SK-N-SH (cell line): ENCODE data around the gene IFNLR1. TPM values are rescaled to one million over a fixed set of nuclear protein-coding genes. Genes with fewer than 3 reads are reported as not detected.

Experiments used
- CTCF ChIA-PET: fragments of 300-600, 350-600 bp; formaldehyde crosslinking; extraction: SDS; loops from one replicate; lab custom pipeline; 2021; lab: Yijun Ruan, JAX
- POLR2A ChIA-PET: fragments of 350-600 bp; sonication (Branson Sonifier 250); formaldehyde crosslinking; extraction: SDS; loops from one replicate; lab custom pipeline; 2020; ENCODE audit warnings: antibody characterized with exemption, inconsistent platforms; lab: Yijun Ruan, JAX
- DNase-seq: peaks from one replicate; pipeline ENCODE4 v3.0.0; 2012
- H2AFZ ChIP-seq: fragments of 200-600 bp; sonication (generic); 2 replicates; pipeline ENCODE4 v1.8.1; 2016; ENCODE audit warnings: antibody characterized with exemption, mild to moderate bottlenecking, low read depth
- H3F3A ChIP-seq: fragments of 200-600 bp; sonication (generic); replicated peaks from 2 replicates; pipeline ENCODE3; 2016; ENCODE audit warnings: antibody characterized with exemption, mild to moderate bottlenecking; ENCODE audit not compliant: insufficient read depth
- H3K27ac ChIP-seq, 2 experiments: fragments of 200-500 bp in 1 of 2; fragments of 200-600 bp in 1 of 2; sonication (Bioruptor generic) in 1 of 2; sonication (generic), shearing (Covaris generic) in 1 of 2; 2 replicates each; pipeline versions ENCODE4 v1.5.1 to v1.6.1; 2014 to 2016; ENCODE audit warnings: low read depth in 2 of 2, inconsistent platforms in 1 of 2, low read length in 1 of 2, mild to moderate bottlenecking in 1 of 2, mixed read lengths in 1 of 2
- H3K27me3 ChIP-seq: fragments of 200-600 bp; sonication (generic), shearing (Covaris generic); 2 replicates; pipeline ENCODE4 v1.6.1; 2016; ENCODE audit warnings: mixed run types; ENCODE audit not compliant: insufficient read depth
- H3K36me3 ChIP-seq, 2 experiments: fragments of 200-500 bp in 1 of 2; fragments of 200-600 bp in 1 of 2; sonication (Bioruptor generic) in 1 of 2; sonication (generic) in 1 of 2; replicated peaks in 1 of 2; 2 replicates each; pipeline versions ENCODE3 to v1.5.1; 2014 to 2016; ENCODE audit warnings: low read length in 1 of 2, mild to moderate bottlenecking in 1 of 2; ENCODE audit not compliant: insufficient read depth in 2 of 2, control insufficient read depth in 1 of 2
- H3K4me1 ChIP-seq, 2 experiments: fragments of 200-500 bp in 1 of 2; fragments of 200-600 bp in 1 of 2; sonication (Bioruptor generic) in 1 of 2; sonication (generic), shearing (Covaris generic) in 1 of 2; 2 replicates each; pipeline versions ENCODE4 v1.5.1 to v1.6.1; 2014 to 2016; ENCODE audit warnings: low read depth in 1 of 2, low read length in 1 of 2, mixed run types in 1 of 2; ENCODE audit not compliant: insufficient read depth in 2 of 2, control insufficient read depth in 1 of 2
- H3K4me2 ChIP-seq: fragments of 200-600 bp; sonication (generic), shearing (Covaris generic); 2 replicates; pipeline ENCODE4 v1.6.1; 2017; ENCODE audit warnings: mixed run types
- H3K4me3 ChIP-seq, 2 experiments: fragments of 200-500 bp in 1 of 2; fragments of 200-600 bp in 1 of 2; sonication (Bioruptor generic) in 1 of 2; sonication (generic), shearing (Covaris generic) in 1 of 2; 2 replicates each; pipeline versions ENCODE4 v1.5.1 to v1.8.1; 2014 to 2016; ENCODE audit warnings: low read depth in 2 of 2, inconsistent platforms in 1 of 2, low read length in 1 of 2, mild to moderate bottlenecking in 1 of 2, mixed read lengths in 1 of 2, moderate library complexity in 1 of 2
- H3K79me2 ChIP-seq: fragments of 200-600 bp; sonication (generic); 2 replicates; pipeline ENCODE4 v1.8.1; 2017; ENCODE audit warnings: mild to moderate bottlenecking; ENCODE audit not compliant: insufficient read depth
- H3K9ac ChIP-seq: fragments of 200-600 bp; sonication (generic); 2 replicates; pipeline ENCODE4 v1.6.1; 2017; ENCODE audit warnings: mixed run types
- H3K9me2 ChIP-seq: fragments of 200-600 bp; sonication (generic); 2 replicates; pipeline ENCODE4 v1.6.1; 2017; ENCODE audit warnings: mixed run types
- H3K9me3 ChIP-seq: fragments of 200-600 bp; sonication (generic); 2 replicates; pipeline ENCODE4 v1.6.1; 2017; ENCODE audit warnings: mixed run types, mild to moderate bottlenecking, moderate library complexity
- H4K20me1 ChIP-seq: fragments of 200-600 bp; sonication (generic); 2 replicates; pipeline ENCODE4 v1.6.1; 2017; ENCODE audit warnings: mild to moderate bottlenecking, mixed run types; ENCODE audit not compliant: insufficient read depth
- CTCF ChIP-seq: fragments of 200-600 bp; sonication (generic); IDR thresholded peaks from 2 replicates; pipeline ENCODE4 v1.6.1; 2017; ENCODE audit warnings: antibody characterized with exemption, mild to moderate bottlenecking, moderate library complexity
- EP300 ChIP-seq, 2 experiments: IDR thresholded peaks; 2 replicates each; pipeline versions ENCODE4 v1.4.0 to v1.6.1; 2012; ENCODE audit warnings: borderline replicate concordance in 1 of 2, low read depth in 1 of 2, low read length in 1 of 2
- EZH2phosphoT487 ChIP-seq: fragments of 200-600 bp; sonication (generic); IDR thresholded peaks from 2 replicates; pipeline ENCODE4 v1.6.1; 2017; ENCODE audit warnings: low read depth, mixed run types, mild to moderate bottlenecking, antibody characterized with exemption, moderate library complexity, borderline replicate concordance
- FOSL2 ChIP-seq: IDR thresholded peaks from 2 replicates; pipeline ENCODE4 v1.4.0; 2012; ENCODE audit warnings: low read depth, mild to moderate bottlenecking, moderate library complexity, borderline replicate concordance
- FOXJ3 ChIP-seq: sonication (generic); formaldehyde crosslinking; IDR thresholded peaks from 2 replicates; pipeline ENCODE4 v1.5.1; 2020; ENCODE audit warnings: mild to moderate bottlenecking, missing genetic modification reagents
- NFIC ChIP-seq: IDR thresholded peaks from 2 replicates; pipeline ENCODE4 v1.4.0; 2012; ENCODE audit warnings: borderline replicate concordance
- NRF1 ChIP-seq: IDR thresholded peaks from 2 replicates; pipeline ENCODE4 v1.6.1; 2012; ENCODE audit warnings: low read depth, mild to moderate bottlenecking, low read length
- RAD21 ChIP-seq: IDR thresholded peaks from 2 replicates; pipeline ENCODE4 v1.6.1; 2012; ENCODE audit warnings: mild to moderate bottlenecking, low read length
- RCOR1 ChIP-seq: fragments of 150-350 bp; IDR thresholded peaks from 2 replicates; pipeline ENCODE4 v1.6.1; 2017; ENCODE audit warnings: antibody characterized with exemption, low read length
- RXRA ChIP-seq: IDR thresholded peaks from 2 replicates; pipeline ENCODE4 v1.4.0; 2012; ENCODE audit warnings: low read depth, mild to moderate bottlenecking, borderline replicate concordance
- SIN3A ChIP-seq: IDR thresholded peaks from 2 replicates; pipeline ENCODE4 v1.6.1; 2012; ENCODE audit warnings: low read depth, mild to moderate bottlenecking, low read length, moderate library complexity, borderline replicate concordance
- TAF1 ChIP-seq: IDR thresholded peaks from 2 replicates; pipeline ENCODE4 v1.6.1; 2012; ENCODE audit warnings: low read depth, mild to moderate bottlenecking, low read length, moderate library complexity, borderline replicate concordance
- USF1 ChIP-seq: IDR thresholded peaks from 2 replicates; pipeline ENCODE4 v1.4.0; 2012; ENCODE audit warnings: low read depth, borderline replicate concordance
- YY1 ChIP-seq: IDR thresholded peaks from 2 replicates; pipeline ENCODE4 v1.4.0; 2012; ENCODE audit warnings: low read depth, mild to moderate bottlenecking
- ZBTB33 ChIP-seq: IDR thresholded peaks from 2 replicates; pipeline ENCODE4 v1.4.0; 2012; ENCODE audit warnings: low read depth, borderline replicate concordance
- WGBS: methylation state at CpG from one replicate; pipeline ENCODE4 v1.1.6; 2017; ENCODE audit warnings: low lambda C conversion rate; 5-methylcytosine and 5-hydroxymethylcytosine counted together
- polyA plus RNA-seq, 3 experiments: library from polyadenylated mRNA; depleted of rRNA; stranded (reverse); fragments of >200 nt; gene quantifications; 2 replicates each; pipeline ENCODE4 v1.2.3, GENCODE V29; 2012

IFNLR1 gene
- polyA plus RNA-seq, 1 of the 3 experiments (the other 2 are of a cell fraction): 0.30 TPM

GRCh38 chr1:24185076-24185475 is 2.0 kb downstream of the IFNLR1 start:
- ChIA-PET POLR2A (no interaction called here), CTCF (interaction anchor here (0.6 to 8.3 kb wide), 5 partner anchors 14 to 504 kb away, joined by 4 to 80 read pairs (median 15); no protein-coding TSS in a partner anchor)
- H3K79me2 ChIP-seq: no peaks in the 10 kb centered on the region
- H3K4me1 ChIP-seq: peaks cover 0 to 5% of the 10 kb centered on the region in 2 experiments; a peak in 1 of 4 replicates
- no peak overlapping the region for H2AFZ ChIP-seq
- no peaks in the 10 kb centered on the region for H4K20me1 ChIP-seq
- H3K4me3 ChIP-seq: no peak overlapping the region
- no peak overlapping the region for H3K4me2 ChIP-seq
- H3K9ac ChIP-seq: no peak overlapping the region
- H3K9me3 ChIP-seq: no peaks in the 10 kb centered on the region
- H3K9me2 ChIP-seq: no peaks in the 10 kb centered on the region
- no peak overlapping the region for H3K27ac ChIP-seq
- H3K36me3 ChIP-seq: no peaks in the 10 kb centered on the region
- H3K27me3 ChIP-seq: peaks cover 4% of the 10 kb centered on the region; the same call in 1 of the 2 replicates
- no peak for TF ChIP-seq USF1
- TF ChIP-seq FOSL2: no peak
- no peak for TF ChIP-seq RAD21
- no peak for TF ChIP-seq NFIC
- no peak for TF ChIP-seq RXRA
- no peak for TF ChIP-seq CTCF
- no peak for TF ChIP-seq NRF1
- no peak for TF ChIP-seq EP300 (IDR thresholded peaks at IDR 0.05; ENCODE audit: borderline replicate concordance in 1 of 2, low read depth in 1 of 2, low read length in 1 of 2)
- TF ChIP-seq SIN3A: no peak
- no peak for TF ChIP-seq ZBTB33
- DNase-seq: no peak
- no peaks in the 10 kb centered on the region for H3F3A ChIP-seq
- WGBS: 58% methylated on average over 4 of the region's 4 CpGs

- POLR2A ChIA-PET: no interaction called here
- Histone ChIP-seq H3K4me1 (no peaks in the 10 kb centered on the region; a peak in 1 of 4 replicates), H3K9ac (no peak overlapping the region), H3K4me2 (no peak overlapping the region), H3F3A (no peaks in the 10 kb centered on the region), H3K4me3 (no peak overlapping the region), H3K27me3 (no peaks in the 10 kb centered on the region; the same call in 1 of the 2 replicates), H3K9me3 (no peaks in the 10 kb centered on the region), H3K27ac (no peak overlapping the region), H4K20me1 (no peaks in the 10 kb centered on the region), H3K36me3 (no peaks in the 10 kb centered on the region), H2AFZ (no peak overlapping the region), H3K9me2 (no peaks in the 10 kb centered on the region)
- CTCF ChIA-PET: interaction anchor here (0.5 to 1.1 kb wide), 3 partner anchors 32 to 218 kb away, joined by 3 read pairs; no protein-coding TSS in a partner anchor
- no peak for DNase-seq
- TF ChIP-seq TAF1 (no peak), RCOR1 (no peak), NRF1 (no peak), YY1 (no peak), FOSL2 (no peak), EZH2phosphoT487 (no peak), FOXJ3 (CRISPR knock-in tag) (no peak), SIN3A (no peak), RXRA (no peak), NFIC (no peak)
- TF ChIP-seq, all 33 proteins: peak for 0
- H3K79me2 ChIP-seq: no peaks in the 10 kb centered on the region
- 66% methylated on average over 6 of the region's 6 CpGs for WGBS
Measured at GRCh38 chr1:24182061-24182460, 5.0 kb downstream of the IFNLR1 start.
